Measurements from ENCODE around the gene ZNF35.

ZNF35 gene

DNA sequence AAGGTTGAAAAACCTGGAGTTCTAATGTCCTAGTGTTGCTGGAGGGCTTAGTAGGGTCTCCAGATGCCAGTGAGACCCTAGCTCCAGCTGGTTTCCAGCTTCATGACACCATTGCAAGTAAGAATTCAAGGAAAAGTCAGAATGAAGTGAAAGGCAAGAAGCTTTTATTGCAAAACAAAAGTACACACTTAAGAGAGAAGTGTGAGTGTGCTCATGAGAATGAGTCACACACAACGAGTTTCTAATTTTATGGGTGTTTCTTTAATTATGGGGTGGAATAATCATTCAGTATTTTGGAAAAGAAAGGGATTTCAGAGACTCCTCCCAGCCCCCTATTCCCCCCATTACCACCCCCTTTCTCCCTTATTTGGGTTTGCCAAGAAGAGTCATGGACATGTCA lies 39.4 kb downstream of the ZNF35 start:
- DNase-seq: no peak
